Smooth muscle cell (in vitro differentiated cells): Measurements from ENCODE around the gene ACTR5. TPM values are rescaled to one million over a fixed set of nuclear protein-coding genes. Genes with fewer than 3 reads are reported as not detected.
A peak's percentile ranks its signal among the peaks of the same experiment; 100 is the strongest.

Experiments
- DNase-seq: peaks from one replicate; lab custom pipeline; 2025; ENCODE audit not compliant: unreplicated experiment; lab: John Stamatoyannopoulos, UW
- H2AFZ ChIP-seq: fragments of 200-600 bp; sonication (generic); 2 replicates; pipeline ENCODE4 v1.6.0; 2016; ENCODE audit warnings: antibody characterized with exemption, low read depth, mild to moderate bottlenecking
- H3F3A ChIP-seq: fragments of 200-600 bp; sonication (generic); 2 replicates; pipeline ENCODE4 v1.6.0; 2017; ENCODE audit warnings: antibody characterized with exemption, low read depth
- H3K27ac ChIP-seq: fragments of 200-600 bp; sonication (generic); 2 replicates; pipeline ENCODE4 v1.5.1; 2016; ENCODE audit warnings: low read depth, mild to moderate bottlenecking
- H3K27me3 ChIP-seq: fragments of 200-600 bp; sonication (generic); 2 replicates; pipeline ENCODE4 v1.6.1; 2016; ENCODE audit warnings: low read depth, mild to moderate bottlenecking
- H3K36me3 ChIP-seq: fragments of 200-600 bp; sonication (generic); 2 replicates; pipeline ENCODE4 v1.5.1; 2016; ENCODE audit warnings: low read depth
- H3K4me1 ChIP-seq: fragments of 200-600 bp; sonication (generic); 2 replicates; pipeline ENCODE4 v1.5.1; 2016; ENCODE audit warnings: low read depth
- H3K4me2 ChIP-seq: fragments of 200-600 bp; sonication (generic); 2 replicates; pipeline ENCODE4 v1.6.0; 2016; ENCODE audit warnings: mild to moderate bottlenecking
- H3K4me3 ChIP-seq: fragments of 200-600 bp; sonication (generic); 2 replicates; pipeline ENCODE4 v1.5.1; 2016; ENCODE audit warnings: mild to moderate bottlenecking
- H3K79me2 ChIP-seq: fragments of 200-600 bp; sonication (generic); 2 replicates; pipeline ENCODE4 v1.6.0; 2016; ENCODE audit warnings: low read depth, mild to moderate bottlenecking
- H3K9ac ChIP-seq: fragments of 200-600 bp; sonication (generic); 2 replicates; pipeline ENCODE4 v1.6.0; 2016; ENCODE audit warnings: low read depth
- H3K9me3 ChIP-seq: fragments of 200-600 bp; sonication (generic); replicated peaks from 2 replicates; pipeline ENCODE4 v1.5.1; 2016; ENCODE audit warnings: low read depth
- H4K20me1 ChIP-seq: fragments of 200-600 bp; sonication (generic); 2 replicates; pipeline ENCODE4 v1.6.0; 2016; ENCODE audit warnings: low read depth
- CTCF ChIP-seq: fragments of 200-600 bp; sonication (generic); IDR thresholded peaks from 2 replicates; pipeline ENCODE4 v1.5.1; 2017; ENCODE audit warnings: borderline replicate concordance, mild to moderate bottlenecking, antibody characterized with exemption; ENCODE audit not compliant: insufficient read depth, poor library complexity, severe bottlenecking
- WGBS: methylation state at CpG from one replicate; pipeline ENCODE4 v1.1.7; 2016; ENCODE audit warnings: low lambda C conversion rate; 5-methylcytosine and 5-hydroxymethylcytosine counted together
- polyA plus RNA-seq: library from polyadenylated mRNA; unstranded; fragments of >200 nt; fragmentation: Nextera tagmentation; extraction: Ambion mirVana; gene quantifications from 2 replicates; pipeline ENCODE4 v1.2.1, GENCODE V29; 2016
- total RNA-seq: library from RNA; depleted of rRNA; stranded (reverse); fragments of >200 nt; gene quantifications from 2 replicates; pipeline ENCODE4 v1.2.3, GENCODE V29; 2014

The ACTR5 gene
- total and polyA plus RNA-seq, 2 experiments from 2014 or later: 6.9 to 9.8 TPM

- H3K9me3 ChIP-seq: no peaks in the 10 kb centered on the region
- peaks cover 71% of the 10 kb centered on the region for H3K27me3 ChIP-seq
- TF ChIP-seq CTCF: no peak
- H3K4me1 ChIP-seq: no peaks in the 10 kb centered on the region
- H3K4me3 ChIP-seq: no peak overlapping the region
- H3K4me2 ChIP-seq: no peak overlapping the region
- no peak overlapping the region for H2AFZ ChIP-seq
- no peaks in the 10 kb centered on the region for H4K20me1 ChIP-seq
- no peak overlapping the region for H3K27ac ChIP-seq
- 75% methylated on average over 10 of the region's 10 CpGs for WGBS
- no peaks in the 10 kb centered on the region for H3K79me2 ChIP-seq
- no peak for DNase-seq
- no peak overlapping the region for H3K9ac ChIP-seq
- no peaks in the 10 kb centered on the region for H3K36me3 ChIP-seq
- no peaks in the 10 kb centered on the region for H3F3A ChIP-seq
These were observed 32.6 kb upstream of the ACTR5 start for GRCh38 chr20:38715646-38716045.

- DNase-seq: no peak
- H3K4me3 ChIP-seq: no peak overlapping the region
- no peaks in the 10 kb centered on the region for H3K9me3 ChIP-seq
- H3K4me1 ChIP-seq: peaks cover 7% of the 10 kb centered on the region
- H2AFZ ChIP-seq: no peak overlapping the region
- no peak overlapping the region for H3K27ac ChIP-seq
- no peak overlapping the region for H3K4me2 ChIP-seq
- H3F3A ChIP-seq: no peaks in the 10 kb centered on the region
- 3% methylated on average over 5 of the region's 7 CpGs for WGBS
- H3K9ac ChIP-seq: no peak overlapping the region
- H3K27me3 ChIP-seq: peaks cover 100% of the 10 kb centered on the region
- no peak for TF ChIP-seq CTCF
- H3K79me2 ChIP-seq: no peaks in the 10 kb centered on the region
- no peaks in the 10 kb centered on the region for H4K20me1 ChIP-seq
- H3K36me3 ChIP-seq: no peaks in the 10 kb centered on the region
These were observed 25.6 kb upstream of the ACTR5 start for GRCh38 chr20:38722683-38723016.

GRCh38 chr20:38723017-38723847 is 25.0 kb upstream of the ACTR5 start:
- Histone ChIP-seq H3K4me2 (peak overlapping the region; percentile 55), H4K20me1 (no peaks in the 10 kb centered on the region), H3K9ac (no peak overlapping the region), H3F3A (no peaks in the 10 kb centered on the region), H3K4me3 (no peak overlapping the region), H2AFZ (no peak overlapping the region), H3K27ac (no peak overlapping the region), H3K79me2 (no peaks in the 10 kb centered on the region), H3K9me3 (no peaks in the 10 kb centered on the region), H3K4me1 (peaks cover 7% of the 10 kb centered on the region), H3K27me3 (peaks cover 100% of the 10 kb centered on the region), H3K36me3 (no peaks in the 10 kb centered on the region)
- no peak for DNase-seq
- no peak for TF ChIP-seq CTCF
- 3% methylated on average over 56 of the region's 56 CpGs for WGBS
